DMS53 treated with DMSO at 0.1 percent for 48 hours (cell line): ENCODE data around the gene NKD1.

Source experiments
- DNase-seq: peaks from one replicate; lab custom pipeline; 2025; ENCODE audit not compliant: unreplicated experiment; lab: John Stamatoyannopoulos, UW

Gene NKD1

DNA sequence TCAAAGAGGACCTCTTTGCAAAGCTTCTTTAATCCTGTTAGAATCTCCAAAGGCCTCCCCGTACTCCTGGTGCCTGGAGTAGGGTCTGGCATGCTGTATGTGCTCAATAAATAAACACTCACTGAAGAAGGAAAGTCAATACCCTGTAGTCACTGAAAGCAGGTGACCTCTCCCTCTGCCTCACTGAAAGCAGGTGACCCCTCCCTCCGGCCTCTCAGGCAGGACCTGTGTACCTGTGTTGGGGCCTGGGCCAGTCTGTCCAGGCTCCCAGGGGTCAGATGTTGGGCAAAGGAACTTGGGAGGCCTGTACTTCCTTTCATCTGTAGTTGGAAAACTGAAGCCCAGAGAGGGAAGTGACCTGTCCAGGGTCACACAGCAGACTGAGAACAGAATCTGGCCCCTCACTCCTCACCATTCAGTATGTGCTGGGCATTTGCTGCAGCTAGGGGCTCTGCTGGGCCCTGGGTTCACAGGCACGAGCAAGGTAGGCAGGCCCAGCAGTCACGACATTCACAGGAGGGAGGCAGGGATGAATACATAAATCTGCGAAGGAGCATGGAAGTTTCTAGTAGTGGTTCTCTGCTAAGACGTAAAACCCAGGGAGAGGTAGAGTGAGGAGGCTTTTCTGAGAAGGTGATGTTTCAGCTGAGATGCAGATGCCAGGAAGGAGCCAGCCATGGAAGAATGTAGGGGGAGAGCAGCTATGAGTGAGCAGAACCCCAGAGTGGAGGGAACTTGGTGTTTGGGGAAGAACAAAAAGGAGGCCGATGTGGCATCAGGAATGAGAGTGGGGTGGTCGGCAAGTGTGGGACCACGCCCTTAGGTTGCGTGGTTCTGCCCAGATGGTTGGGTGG, 64.0 kb downstream of the NKD1 start:
- no peak for DNase-seq

DNA sequence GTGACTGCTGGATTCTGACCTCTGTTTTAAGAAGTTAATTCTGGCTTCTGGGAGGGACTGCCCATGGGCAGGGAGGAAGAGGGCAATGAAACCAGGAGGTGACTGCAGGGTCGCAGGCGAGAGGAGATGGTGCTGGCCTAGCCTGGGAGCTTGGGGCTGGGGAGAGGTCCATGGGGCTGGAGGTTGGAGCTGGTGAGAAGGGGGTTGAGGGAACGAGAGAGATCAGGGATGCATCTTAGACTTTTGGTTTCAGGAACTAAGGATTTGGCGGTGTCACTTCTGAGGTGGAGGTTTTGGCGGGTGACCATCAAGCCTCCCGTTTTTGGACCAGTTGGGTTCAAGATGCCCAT, 64.6 kb downstream of the NKD1 start:
- no peak for DNase-seq

- DNase-seq: no peak
These were observed 65.2 kb downstream of the NKD1 start for GRCh38 chr16:50613281-50613963.

- DNase-seq: no peak
These were observed 65.8 kb downstream of the NKD1 start for GRCh38 chr16:50613964-50614474.

DNA sequence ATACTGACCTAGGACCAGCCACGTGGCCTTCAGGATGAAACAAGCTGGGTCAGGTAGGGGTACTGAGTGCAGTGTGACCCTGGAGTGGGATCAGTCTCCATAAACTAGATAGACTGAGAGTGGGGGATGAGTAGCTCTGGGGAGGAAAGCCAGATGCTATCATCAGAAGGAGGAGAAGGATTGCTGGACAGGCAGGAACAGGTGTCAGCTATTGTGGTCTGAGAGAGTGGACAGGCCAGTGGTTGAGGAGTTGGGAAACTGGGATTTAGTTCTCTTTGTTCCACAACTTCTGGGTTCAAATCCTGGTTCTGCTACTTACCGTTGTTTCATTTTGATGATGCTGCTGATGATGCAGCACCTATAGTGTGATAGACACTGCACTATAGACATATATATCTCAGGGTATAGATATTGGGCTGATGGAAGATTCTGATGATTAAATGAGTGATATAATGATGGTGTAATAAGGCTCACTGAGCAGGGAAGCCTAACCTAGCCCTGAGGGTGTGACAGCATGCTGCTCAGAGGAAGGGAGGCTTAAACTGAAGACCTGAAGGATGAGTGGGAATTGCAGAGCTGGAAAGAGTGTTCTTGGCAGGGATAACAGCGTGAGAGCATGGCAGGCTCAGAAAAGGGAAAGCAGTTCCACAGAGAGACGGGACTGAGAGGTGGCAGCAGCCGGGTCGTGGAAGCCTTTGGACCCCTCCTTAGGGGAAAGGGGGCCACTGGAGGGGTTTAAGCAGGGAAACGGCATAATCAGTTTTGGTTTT, 66.9 kb downstream of the NKD1 start:
- DNase-seq: no peak

DNA sequence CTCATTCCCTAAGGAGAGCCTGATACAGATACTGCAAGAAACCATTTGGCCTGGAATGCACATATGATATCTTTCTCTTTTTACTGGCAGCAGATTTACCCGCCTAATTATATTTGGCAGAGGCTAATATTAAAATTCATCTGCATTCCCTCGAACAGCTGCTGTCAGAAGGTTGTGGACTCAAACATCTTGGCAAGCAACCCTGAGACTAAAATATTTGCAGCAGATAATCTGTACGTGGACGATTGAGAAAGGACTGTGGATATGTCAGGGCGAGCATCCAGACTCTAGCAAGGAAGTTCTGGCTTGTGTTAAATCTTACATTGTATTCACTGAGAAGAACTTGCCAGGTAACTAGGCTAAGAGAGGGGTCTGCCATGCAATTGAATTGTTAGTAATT, 67.7 kb downstream of the NKD1 start:
- DNase-seq: no peak

- no peak for DNase-seq
These were observed 68.2 kb downstream of the NKD1 start for GRCh38 chr16:50616386-50616785.

DNA sequence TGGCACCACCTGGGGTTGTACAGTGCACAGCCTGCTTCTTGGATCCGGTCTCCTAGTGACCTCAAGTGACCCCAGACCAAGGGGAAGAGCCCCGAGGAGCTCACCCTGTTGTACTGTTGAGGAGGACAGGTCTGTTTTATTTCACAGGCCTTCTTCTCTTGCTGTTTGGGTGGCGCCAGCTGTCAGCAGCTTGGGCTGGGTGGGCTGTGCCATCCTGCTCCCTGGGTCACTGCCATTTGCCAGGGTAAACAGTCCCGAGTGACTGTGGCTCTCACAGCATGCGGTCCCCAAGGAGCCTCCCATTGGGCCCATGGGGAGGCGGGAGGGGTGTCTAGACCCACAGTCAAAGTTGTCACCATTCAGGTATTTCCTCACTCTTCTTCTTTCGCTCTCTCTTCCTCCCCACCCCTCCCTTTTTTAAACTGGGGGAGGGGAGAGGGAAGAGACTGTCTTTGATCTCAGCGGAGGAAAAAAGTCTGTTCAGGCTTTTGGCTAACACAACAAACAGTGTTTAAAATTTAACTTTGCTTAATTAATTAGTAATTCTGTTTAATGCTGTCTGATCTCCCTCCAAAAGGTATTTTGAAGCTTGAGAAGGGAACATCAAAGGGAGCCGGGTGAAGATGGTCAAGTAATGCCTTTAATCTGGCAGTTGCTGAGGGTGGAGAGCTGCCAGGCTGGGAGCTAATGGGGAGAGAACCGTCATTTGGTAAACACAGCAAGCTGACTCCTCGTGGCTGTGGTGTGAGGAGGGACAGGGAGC, 68.9 kb downstream of the NKD1 start:
- no peak for DNase-seq

DNA sequence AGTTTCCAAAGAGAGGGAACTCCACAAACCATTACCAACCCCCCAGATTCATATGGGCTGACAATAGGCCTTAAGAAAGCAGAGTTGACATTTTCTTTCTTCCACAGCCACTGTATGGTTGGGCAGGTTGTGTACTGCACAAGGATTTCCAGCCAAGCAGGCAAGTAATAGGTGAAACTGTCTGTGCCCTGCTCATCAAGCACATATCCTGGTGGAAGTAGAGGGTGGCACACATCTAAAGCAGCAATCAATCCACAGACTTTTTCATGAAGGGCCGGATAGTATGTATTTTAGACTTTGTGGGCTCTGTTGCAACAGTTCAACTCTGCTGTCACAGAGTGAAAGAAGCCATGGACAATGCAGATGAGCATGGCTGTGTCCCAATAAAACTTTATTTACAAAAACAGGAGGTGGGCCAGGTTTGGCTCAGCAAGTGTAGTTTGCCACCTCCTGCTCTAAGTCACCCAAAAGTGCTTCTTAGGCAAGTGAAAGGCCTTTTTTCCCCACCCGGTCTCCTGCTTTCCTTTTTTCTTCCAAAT, 69.5 kb downstream of the NKD1 start:
- DNase-seq: no peak

- DNase-seq: no peak
These were observed 70.2 kb downstream of the NKD1 start for GRCh38 chr16:50618238-50618918.

GRCh38 chr16:50619702-50620491, 71.7 kb downstream of the NKD1 start:
- DNase-seq: no peak

DNA sequence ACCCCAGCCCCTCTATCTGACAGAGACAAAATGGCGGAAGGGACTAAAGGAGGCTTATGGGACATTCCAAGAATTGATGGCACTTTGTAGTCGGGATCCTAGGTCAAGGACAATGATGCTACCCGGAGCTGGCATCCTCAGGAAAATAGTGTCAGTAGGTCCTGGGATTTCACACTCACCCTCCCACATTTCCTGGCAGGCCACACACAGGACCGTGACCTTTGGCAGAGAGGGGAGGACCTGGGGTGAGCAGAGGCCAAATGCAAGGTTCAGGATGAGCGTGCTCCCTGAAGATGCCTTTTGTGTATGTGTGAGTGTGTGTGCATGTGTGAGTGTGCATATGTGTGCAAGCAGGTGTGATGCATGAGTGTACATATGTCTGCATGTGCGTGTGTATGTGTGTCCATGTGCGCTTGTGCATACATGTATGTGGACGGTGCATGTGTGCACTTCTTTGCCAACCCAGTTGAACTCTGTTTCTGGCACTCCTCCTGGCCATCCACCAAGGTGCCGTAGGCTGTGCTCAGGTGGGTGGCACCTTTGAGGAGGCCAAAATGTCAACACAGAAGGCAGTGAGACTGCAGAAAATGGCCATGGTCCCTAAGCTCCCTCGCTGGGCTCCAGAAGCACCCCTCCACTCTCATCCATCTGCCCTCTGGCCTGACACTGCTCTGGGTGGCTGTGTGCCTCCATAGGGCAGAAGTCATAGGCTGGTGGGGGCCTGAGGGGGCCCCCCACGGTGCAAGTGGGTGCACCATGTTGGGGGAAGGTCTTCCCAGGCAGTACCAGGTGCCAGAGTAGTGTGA, 72.7 kb downstream of the NKD1 start:
- no peak for DNase-seq

DNA sequence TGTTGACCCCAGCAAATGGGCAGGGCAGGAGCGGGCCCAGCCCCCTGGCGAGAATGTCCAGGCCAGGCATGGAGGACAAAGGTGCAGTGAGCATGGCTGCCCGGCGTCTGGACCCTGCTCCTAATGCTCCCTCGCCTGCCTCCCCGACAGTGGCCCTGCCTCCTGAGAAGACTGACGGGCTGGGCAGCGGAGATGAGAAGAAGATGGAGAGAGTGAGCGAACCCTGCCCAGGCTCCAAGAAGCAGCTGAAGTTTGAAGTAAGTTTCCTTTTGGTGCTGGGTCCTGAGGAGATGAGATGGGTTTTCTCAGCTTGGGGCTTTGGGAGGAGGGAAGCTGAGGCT, 73.2 kb downstream of the NKD1 start:
- no peak for DNase-seq

- no peak for DNase-seq
These were observed 73.8 kb downstream of the NKD1 start for GRCh38 chr16:50622029-50622428.

DNA sequence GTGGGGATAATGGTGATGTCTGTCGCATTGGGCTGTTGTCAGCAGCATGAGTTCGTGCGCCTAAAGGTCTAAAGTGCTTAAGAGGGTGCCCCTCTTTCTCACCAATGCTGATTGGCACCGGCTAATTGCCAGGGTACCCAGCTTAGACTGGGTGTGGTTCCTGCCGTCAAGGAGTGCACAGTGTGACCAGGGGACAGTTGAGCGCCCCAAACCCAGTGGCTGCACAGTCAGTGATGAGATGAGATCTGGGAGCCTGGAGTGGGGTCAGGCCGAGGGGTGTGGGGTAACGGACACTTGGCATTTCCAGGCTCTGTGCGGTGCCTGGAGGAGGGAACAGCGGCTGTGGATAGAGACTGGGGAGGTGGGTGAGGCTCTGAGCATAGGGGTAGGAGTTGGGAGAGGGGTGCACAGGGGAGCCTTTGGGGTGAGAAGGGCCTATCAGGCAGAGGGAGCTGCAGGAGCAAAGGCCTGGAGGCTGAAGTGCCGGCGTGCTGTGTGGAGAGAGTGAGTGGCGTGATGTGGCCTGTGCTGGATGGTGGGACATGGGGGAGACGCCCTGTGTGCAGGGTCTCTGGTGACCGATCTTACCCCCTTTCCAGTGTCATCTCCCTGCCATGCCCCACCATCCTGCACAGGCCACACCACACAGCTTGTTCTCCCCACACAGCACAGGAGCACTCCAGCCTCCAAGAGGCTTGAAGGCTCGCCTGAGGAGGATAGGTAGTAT, 74.6 kb downstream of the NKD1 start:
- no peak for DNase-seq

- DNase-seq: no peak
These were observed 76.3 kb downstream of the NKD1 start for GRCh38 chr16:50624449-50624970.

DNA sequence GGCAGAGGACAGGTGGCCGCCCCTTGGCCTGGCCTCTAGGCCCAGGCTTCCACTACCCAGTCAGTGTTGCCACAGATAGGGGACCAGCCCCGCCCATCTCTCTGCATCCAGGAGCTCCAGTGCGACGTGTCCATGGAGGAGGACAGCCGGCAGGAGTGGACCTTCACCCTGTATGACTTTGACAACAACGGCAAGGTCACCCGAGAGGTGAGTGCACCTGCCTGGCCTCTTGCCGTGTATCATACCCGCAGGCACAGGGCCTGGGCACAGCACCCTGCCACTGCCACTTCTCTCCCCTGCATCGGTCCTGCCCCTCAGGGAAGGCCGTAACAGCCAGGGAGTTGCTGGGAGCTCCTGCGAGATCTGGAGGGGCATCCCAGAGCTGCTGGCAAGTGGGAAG, 77.2 kb downstream of the NKD1 start:
- no peak for DNase-seq

GRCh38 chr16:50626868-50627267, 78.7 kb downstream of the NKD1 start:
- no peak for DNase-seq
